NCI-H345 treated with DMSO at 0.1 percent for 48 hours (cell line): Measurements from ENCODE around the gene HACE1.
"Not testable (repeated sequence)": the region's sequence is repeated elsewhere in the genome, so short reads cannot be mapped to it uniquely, and the experiment has no call there.

Experiments
- DNase-seq: peaks from one replicate; lab custom pipeline; 2025; ENCODE audit not compliant: unreplicated experiment; lab: John Stamatoyannopoulos, UW

HACE1 gene

DNA sequence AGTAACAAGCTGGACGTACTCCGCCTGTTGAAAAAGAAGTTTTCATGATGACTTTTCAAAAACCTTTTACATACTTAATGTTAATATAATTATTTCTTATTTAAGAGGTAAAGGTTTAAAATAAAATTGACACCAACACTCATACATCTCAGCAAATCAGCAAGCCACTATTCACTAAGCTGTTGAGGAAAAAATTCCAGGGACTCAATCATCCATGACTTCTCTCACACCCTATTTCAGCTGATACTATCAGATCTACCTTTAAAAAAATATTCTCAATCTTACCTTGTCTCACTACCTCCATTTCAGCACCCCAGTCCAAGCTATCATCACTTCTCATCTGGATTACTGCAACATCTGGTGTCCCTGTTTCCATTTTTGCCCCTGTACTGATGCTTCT lies 109.3 kb downstream of the HACE1 start:
- no peak for DNase-seq

DNA sequence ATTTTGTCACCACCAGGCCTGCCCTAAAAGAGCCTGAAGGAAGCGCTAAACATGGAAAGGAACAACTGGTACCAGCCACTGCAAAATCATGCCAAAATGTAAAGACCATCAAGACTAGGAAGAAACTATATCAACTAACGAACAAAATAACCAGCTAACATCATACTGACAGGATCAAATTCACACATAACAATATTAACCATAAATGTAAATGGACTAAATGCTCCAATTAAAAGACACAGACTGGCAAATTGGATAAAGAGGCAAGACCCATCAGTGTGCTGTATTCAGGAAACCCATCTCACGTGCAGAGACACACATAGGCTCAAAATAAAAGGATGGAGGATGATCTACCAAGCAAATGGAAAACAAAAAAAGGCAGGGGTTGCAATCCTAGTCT lies 120.6 kb downstream of the HACE1 start:
- not testable (repeated sequence) for DNase-seq

DNA sequence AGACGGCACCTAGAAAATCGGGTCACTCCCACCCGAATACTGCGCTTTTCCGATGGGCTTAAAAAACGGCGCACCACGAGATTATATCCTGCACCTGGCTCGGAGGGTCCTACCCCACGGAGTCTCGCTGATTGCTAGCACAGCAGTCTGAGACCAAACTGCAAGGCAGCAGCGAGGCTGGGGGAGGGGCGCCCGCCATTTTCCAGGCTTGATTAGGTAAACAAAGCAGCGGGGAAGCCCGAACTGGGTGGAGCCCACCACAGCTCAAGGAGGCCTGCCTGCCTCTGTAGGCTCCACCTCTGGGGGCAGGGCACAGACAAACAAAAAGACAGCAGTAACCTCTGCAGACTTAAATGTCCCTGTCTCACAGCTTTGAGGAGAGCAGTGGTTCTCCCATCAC lies 122.2 kb downstream of the HACE1 start:
- DNase-seq, result not testable (repeated sequence)

DNA sequence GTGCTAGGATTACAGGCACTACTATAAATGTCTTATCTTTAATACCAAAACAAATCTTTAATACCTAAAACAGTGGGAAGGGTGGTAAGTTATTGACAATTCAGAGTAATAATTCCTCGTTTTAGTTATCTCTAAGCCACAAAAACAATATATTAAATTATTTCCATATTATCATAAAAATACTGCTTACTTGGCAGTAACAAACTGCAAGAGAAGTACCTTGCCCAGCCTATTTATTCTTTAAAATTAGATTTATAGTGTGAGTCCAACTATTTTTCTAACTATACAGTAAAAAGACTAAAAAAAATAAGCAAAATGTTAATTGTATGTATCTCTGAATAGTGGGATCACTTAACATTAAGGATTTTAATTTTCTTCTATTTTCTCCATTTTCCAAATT lies 123.2 kb downstream of the HACE1 start:
- no peak for DNase-seq

DNA sequence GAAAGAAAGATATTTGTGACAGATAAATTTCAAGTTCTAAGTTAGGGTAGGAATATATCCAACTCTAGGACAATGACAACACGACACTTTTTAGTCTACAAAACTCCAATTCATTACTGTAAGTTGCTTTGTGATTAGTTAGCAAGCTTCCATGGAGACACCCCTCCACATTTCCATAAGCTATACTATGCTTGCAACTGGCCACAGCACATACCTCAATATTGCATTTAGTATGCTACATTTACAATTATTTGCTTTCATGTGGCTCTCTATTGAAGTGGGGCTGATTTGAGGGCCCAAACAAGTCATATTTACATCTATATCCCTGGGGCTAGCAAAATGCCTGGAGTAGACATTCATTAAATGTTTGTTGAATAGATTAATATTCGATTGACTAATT lies 129.3 kb downstream of the HACE1 start:
- DNase-seq, result no peak

DNA sequence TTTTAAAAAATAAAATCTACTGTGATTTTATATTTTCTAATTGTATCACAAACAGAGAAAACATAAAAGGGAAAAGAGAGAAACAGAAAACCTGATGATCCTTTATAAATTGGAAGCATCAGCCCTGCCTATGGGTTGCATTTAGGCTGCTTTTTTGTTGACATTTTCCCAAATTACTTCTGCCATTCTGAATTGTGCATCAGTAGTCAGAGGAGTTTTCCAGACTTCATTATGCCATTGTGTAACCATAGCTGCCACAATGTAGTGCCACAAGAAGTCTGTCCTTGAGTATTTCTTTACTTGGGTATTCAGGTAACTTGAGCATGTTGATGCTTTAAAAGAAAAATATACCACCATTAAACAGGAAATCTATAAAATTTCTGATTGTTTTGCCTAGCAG lies 130.3 kb downstream of the HACE1 start:
- no peak for DNase-seq

DNA sequence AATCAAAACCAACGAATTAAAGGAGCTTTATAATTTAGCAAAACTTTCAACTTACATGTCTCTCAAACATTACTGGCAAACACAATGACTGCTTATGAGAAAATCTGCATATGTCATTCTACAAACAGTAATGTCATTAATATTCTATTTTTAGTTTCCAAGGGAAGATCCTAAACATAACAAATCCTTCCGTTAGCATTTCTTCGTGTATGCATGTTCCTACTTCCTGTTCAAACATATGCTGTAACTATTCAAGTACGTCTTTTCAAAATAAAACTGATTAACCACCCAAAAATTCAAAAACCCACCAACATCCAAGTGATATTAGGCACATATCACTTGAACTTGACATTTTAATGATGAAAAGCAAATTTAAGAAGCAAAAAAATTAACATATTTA lies 131.3 kb downstream of the HACE1 start:
- no peak for DNase-seq

DNA sequence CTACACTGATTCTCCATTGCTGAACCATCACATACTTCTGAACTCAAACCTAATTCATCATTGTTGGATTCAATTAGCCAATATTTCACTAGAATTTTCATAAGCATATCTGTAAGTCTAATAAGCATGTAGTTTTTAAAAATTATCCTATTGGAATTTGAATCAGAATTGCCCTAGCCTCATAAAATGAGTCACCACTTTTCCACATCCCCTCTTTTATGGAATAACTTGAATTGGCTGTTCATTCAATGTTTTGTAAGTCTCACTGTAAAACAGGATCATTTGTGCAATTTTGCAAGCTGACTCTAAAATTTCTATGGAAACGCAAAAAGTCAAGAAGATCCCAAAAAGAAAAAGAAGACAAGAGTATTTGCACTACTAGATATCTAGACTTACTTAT lies 141.0 kb downstream of the HACE1 start:
- no peak for DNase-seq

DNA sequence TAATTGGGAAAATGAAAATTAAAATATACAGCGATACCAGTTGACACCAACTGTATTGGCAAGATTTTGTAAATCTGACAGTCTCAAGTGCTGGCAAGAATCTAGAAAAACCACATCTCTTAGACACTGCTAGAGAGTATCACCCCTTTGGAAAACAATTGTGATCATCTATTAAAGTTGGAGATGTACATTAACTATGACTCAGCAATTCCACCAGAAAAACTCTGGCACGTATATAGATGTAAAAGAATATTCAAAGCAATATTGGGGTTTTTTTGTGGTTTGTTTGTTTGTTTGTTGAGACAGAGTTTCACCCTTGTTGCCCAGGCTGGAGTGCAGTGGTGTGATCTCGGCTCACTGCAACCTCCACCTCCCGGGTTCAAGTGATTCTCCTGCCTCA lies 142.9 kb downstream of the HACE1 start:
- no peak for DNase-seq

DNA sequence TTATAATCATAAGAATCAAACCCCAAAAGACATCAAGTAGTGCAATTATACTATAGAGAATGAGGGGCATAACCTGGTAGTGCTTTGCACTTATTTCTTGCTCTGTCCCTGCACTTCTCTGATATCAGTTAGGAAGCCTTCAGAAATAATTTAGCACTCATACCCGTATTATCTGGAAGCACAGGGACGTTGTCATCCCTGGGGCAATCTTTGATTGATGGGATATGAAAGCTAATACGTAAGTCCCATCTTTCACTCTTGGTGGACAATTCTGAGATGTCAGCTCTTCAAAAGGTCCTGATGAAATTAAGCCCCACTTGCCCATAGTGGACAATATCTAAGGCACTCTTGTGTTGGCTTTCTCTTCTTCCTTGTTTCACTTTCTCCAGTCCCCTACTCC lies 144.9 kb downstream of the HACE1 start:
- DNase-seq, result no peak

DNA sequence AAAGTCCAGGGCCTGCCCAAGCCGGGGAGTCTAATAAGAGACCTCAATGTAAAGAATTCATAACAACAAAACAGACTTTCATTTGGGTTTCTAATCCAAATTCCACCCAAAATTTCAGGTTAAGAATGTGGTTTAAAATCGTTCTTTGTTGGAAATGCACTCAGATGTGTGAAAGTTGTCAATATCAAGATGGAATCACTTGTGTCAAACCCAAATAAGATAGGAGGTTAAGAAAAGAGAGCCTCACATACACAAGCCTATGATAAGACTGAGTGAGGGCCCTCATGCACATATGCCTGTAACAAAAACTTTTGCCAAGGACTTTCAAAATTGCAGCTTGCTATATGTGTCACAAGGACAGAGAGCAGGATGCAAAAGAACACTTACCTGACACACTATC lies 145.7 kb downstream of the HACE1 start:
- DNase-seq, result no peak

DNA sequence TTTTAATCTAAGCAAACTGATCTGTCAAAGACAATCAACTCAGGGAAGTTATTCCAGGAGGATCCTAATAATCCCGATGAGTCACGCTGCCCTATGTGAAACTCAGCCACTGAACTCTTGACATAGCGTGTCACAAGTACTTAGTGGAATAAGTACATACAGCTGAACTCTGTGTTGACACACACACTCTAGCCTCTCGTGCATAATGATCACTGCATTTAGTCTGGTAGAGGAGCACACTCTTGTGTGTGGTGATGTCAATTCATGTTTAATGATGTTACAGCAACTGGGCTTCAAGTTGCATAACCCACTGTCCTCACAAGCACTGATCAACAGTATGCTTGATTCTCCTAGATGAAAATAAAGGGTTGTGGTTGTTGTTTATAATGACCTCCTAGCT lies 148.3 kb downstream of the HACE1 start:
- DNase-seq, result peak; percentile 36

DNA sequence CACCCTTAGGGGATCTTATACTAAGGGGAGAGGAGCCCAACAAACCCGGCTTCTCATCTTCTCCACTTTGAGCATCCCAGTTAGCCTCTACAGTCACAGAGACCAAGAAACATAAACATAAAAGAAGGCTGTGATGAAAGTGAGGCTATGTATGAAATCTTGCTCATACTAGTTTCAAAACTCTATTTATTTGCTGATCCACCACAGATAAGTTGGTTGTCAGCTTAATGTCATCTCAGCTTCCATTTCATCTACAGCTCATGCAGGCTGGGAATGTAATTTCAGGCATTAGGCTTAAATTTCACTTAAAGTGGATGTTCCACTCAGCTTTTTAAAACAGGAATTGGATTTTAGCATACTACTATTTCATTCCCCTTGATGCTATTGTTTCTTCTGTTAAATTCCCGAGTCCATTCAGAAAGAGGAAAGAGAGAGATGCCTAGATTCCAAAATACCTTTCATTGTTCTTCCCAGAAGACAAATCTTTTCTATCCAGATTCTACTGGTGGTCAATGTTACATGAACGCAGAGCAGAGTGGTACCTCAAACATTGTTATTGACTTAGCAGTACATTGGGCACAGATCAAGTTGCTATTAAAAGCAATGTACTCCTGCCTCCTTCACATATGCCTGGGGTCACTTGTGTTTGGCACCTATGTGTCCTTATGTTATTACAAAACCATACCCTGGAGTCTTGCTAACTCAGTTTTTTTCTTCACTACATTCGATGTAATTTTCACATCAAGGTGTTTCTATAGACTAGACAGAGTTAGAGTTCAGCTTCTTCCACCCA lies 149.0 kb downstream of the HACE1 start:
- peak; percentile 6 for DNase-seq

DNA sequence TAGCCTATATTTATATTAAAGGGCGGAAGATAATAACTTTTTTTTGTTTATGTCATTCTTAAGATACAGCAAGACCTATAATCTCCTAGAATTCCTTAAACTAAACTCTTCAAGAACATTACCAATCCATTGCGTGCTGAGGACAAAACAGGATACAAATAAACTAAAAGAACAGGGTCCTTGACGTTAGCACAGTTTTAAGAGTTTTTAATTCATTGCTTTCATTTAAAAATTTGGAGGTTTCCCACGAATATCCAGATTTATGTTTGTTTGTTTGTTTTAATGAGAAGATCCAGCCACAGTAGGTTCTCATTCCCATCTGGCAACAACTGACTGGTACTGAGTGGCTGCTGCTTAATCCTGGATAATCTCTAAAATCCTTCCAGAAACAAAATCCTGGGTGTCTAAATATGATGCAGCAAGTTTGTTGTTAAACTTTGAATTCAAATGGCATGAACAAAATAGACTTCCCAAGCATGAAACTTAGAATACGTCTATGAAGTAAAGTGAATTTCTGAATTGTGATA lies 153.7 kb downstream of the HACE1 start:
- DNase-seq, result no peak

DNA sequence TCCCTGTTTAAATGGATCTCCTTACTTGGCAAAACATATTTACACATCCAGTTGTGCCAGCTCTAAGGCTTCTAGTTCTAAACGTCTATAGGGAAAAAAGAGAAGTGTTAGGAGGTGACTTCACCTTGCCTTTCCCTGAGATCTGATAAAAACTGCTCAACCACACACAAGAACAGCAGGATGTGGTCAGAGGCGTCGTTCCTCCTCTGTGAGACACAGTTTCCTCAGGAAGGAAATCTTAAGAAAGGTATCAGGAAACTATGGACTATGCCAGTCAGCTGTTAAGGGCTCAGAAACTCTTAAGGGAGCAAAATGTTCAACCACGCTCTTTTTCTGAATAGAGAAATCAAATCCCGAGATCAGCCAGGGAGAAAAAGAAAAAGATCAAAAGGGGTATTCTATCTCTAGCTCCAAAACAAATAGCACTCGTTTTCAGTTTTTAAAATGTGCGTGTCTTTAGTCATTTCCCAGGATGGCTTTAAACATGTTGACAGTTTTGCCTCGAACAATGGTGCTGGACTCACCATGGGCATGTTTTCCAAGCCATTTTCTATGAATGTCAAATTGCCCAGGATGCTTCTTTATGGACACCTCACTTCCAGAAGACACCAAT lies 154.5 kb downstream of the HACE1 start:
- DNase-seq, result no peak

DNA sequence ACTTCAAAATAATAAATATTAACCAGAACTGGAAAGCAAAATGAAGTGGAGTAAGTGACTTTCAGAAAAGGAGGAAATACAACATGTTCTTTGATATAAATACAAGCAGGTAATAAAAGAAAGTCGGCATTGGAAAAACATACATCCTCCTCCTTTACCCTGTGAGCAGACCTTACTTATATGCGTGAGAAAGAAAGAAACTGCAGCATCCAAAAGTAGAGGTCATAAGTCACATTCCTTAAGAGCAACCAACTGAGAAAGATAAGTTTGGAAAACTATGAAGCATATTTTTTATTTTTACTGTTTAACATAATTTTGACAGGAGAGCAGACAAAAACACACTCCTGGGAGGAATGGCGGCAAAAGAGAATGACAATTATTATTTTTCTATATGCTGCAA lies 155.5 kb downstream of the HACE1 start:
- DNase-seq, result no peak

DNA sequence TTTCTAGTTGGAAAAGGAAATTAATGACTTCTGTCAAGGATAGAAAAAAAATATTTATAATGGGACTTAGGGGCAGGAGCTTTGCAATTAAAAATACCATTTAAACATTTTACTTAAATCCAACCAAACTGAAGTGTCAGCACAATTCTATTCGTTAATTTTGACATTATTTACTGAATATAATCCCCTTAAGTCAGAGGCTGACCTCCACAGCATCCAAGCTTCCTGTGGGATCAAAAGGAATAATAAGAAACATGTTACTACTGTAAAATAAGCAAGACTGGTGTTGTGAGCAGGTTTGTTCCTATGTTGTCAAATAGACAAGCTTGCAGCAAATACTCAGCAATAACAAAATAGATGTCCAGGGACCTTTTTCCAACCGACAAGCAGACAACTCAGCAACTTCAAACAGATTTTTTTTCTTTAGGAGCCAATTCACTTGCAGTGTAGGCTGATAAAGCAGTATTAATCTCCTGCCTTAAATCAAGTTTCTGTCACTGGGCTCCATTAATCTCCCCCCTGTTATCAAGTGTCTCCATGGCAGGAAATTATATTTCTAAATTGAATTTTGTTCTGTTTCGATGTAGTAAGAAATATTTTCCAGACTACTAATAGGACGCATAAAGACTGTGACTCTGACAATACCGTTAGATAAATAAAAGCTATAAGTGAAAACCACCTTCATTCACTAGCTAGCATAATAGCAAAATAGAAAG lies 157.4 kb downstream of the HACE1 start:
- no peak for DNase-seq

DNA sequence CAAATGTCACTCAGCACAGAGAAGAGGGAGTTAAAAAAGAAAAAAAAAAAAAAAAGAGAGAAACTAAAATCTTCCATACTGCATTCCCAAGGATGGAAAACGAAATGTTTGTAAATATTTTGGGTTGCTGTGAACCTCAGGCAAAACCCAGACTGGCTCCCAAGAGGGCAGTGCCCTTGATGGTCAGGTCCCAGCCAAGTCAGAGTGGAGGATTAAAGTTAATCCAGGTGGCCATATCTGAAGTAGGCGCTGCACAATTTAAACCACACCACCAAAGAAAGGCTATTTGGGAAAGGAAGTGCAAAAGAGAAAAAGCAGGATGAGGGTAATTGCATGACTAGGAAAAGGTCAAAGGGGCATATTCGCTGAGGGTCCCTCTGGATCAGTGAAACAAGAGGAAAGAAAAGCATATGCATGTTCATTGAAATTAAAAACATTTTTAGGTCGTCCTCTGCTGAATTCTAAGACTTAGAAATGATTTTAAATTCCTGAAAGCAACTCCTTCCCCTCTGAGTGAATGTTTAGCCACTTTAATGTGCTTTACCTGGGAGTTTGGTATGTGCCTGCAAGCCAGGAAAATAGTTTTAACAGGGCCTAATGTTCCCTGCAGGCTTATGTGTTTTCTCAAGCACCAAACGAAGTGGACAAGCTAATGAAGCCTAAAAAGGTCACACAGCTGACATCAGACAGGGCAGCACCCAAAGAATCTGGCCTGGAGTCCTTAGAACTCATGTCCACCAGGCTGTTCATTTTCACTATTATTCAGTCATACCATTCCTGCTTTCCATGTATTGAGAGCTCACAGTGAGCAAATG lies 159.1 kb downstream of the HACE1 start:
- no peak for DNase-seq

DNA sequence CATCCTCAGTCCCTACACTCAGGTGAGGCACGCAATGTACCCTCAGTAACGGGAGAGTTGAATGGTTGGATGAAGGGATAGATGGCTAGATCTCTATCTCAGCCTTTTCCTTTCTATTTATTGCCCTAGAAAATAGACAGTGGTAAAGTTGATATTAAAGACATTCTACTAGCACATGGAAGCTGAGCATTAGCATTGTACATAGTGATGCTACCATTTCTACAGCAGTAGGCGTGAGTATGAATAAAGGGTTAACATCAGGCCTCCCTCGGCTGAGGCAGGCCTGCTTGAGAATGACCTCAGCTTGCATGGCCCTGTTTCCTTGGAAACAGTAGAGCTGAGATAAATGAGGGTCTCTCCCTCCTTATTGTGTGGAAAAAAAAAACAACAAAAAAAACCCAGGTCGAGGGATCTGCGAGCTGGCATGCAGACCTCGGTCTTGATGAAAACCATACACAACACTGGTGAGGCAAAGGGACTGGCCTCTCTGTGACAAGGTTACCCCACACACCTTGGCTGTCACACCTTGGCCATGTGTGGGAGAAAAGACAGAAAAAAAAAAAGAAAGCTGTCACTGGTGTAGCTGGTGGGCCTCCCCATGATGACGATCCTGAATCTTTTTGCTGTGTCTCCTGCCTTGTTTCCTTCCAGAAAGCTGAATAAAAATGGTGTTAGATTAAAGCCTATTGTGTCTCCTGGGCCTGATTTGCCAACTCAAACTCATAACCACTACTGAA lies 160.0 kb downstream of the HACE1 start:
- DNase-seq, result no peak

DNA sequence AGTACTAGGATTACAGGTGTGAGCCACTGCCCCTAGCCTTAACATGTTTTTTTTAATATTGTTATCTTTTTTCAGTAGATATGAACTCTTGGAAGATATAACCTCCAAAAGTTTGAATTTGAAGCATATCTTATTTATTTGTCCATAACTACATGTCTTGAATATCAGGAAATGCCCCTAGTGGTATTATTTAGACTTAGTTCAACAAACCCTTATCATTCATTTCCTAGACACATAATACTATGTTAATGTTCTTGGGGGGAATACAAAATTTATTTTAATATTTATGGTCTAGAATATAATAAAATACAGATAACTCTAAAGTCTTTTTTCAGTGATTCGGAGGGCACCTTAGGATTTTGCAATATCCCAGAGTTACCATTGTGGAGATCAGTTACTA lies 160.7 kb downstream of the HACE1 start:
- DNase-seq, result no peak

DNA sequence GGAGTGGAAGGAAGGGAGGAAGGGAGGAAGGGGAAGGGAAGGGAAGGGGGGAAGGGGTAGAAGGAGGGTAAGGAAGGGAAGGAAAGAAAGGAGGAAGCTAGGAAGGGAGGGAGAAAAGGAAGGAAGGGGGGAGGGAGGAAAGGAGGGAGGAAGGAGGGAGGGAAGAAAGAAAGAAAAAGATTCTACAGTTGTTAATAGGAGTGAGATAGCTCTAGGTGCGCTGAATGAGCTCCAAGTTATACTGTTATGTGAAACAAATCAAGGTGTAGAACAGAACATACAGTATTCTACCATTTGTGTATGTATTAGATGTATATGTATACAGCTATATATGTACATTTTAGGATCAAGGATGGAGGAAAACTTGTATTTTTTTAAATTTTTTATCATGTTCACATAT lies 167.7 kb downstream of the HACE1 start:
- no peak for DNase-seq
